ENCODE measurements around the gene AGPAT2. TPM values are rescaled to one million over a fixed set of nuclear protein-coding genes. Genes with fewer than 3 reads are reported as not detected.
A peak's percentile ranks its signal among the peaks of the same experiment; 100 is the strongest.

The AGPAT2 gene
- total RNA-seq, 1 donor from 2014 or later = 49.9 TPM

DNA sequence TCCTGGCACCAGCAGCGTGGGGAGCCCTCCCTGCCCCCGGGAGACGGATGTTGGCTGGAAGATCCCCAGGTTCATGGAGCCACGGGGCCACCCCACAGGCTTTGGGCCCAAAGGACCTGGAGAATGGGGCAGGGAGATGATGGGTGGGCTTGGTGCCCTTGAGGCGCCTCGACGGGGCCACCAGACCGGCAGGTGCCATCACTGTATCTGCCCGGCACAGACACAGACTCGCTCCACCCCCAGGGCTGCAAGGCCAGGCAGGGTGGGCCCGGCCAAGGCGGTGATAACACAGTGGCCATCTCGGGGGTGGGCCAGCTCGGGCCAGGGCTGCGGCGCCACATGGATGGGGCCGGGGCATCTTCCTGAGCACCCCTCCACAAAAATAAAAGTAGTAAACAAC, 59.6 kb downstream of the AGPAT2 start:
- no peak for DNase-seq (ENCODE audit: low read depth, low spot score)

DNA sequence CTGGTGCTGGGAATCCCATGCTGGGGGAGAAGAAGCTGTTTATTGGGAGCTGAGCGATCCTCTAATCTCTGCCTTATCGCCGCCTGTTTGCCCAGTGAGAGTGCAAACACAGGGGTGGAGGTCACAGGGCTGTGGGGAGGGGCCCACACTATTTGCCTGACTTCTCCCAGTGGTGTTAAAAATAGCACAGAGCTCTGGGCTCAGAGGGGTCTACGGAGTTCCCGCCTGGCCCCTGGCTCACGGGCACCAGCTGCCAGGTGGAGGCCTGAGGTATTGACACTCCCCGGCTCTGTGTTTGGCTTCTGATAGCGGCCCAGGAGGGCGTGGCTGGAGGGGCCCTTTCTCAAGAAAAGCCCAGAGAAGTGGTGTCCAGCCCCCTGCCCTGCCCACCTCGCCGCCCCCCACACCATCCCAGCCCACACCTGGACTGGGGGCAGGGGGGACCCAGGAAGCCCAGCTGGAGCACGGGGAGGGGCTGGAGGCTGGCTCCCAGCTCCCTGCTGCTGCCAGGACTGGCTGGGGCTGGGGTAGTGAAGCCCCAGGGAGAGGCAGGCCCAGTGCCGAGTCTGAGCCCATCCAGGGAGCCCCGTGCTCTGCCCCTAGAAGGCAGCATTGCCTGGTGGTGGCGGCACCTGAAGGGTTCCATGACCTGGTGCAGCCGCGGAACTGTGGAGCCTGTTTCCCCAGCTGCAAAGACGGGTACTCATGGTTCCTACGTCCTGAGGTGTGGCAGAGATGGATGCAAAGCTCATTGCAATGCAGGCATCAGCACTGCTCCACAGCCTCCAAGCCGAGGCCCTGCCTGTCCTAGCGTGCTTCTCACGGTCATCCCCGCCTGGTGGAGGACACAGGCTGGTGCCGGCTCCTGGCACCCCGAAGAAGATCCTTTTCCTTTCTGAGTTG, 60.3 kb downstream of the AGPAT2 start:
- DNase-seq (ENCODE audit: low read depth, low spot score) = no peak

DNA sequence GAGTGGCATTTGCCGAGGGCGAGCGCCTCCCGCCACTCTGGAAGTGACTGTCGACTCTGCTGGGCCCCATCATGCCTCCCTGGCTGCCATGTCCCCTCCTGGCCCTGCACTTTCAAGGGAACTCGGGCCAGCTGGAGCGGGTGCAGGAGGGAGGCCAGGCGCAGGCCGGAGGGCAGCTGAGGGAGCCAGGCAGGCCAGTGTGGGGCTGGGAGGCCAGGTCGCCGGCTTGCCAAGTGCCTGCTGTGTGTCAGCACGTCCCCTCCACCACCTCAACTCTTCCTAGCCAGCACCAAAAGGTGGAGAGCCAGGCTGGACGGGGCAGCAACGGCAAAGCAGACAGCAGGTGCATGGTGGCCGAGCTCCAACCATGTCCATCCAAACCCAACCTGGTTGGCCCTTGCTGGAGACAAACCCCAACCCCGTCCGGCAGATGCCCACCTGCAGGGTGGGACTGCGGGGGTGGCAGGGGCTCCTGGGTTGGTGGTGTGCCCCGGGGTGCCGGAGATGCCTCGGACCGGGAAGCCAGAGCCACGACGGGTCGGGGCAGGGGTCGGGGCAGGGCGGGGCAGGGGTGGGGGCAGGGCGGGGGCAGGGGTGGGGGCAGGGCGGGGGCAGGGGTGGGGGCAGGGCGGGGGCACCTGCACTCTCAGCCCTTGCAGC, 61.1 kb downstream of the AGPAT2 start:
- DNase-seq (ENCODE audit: low read depth, low spot score) = no peak

DNA sequence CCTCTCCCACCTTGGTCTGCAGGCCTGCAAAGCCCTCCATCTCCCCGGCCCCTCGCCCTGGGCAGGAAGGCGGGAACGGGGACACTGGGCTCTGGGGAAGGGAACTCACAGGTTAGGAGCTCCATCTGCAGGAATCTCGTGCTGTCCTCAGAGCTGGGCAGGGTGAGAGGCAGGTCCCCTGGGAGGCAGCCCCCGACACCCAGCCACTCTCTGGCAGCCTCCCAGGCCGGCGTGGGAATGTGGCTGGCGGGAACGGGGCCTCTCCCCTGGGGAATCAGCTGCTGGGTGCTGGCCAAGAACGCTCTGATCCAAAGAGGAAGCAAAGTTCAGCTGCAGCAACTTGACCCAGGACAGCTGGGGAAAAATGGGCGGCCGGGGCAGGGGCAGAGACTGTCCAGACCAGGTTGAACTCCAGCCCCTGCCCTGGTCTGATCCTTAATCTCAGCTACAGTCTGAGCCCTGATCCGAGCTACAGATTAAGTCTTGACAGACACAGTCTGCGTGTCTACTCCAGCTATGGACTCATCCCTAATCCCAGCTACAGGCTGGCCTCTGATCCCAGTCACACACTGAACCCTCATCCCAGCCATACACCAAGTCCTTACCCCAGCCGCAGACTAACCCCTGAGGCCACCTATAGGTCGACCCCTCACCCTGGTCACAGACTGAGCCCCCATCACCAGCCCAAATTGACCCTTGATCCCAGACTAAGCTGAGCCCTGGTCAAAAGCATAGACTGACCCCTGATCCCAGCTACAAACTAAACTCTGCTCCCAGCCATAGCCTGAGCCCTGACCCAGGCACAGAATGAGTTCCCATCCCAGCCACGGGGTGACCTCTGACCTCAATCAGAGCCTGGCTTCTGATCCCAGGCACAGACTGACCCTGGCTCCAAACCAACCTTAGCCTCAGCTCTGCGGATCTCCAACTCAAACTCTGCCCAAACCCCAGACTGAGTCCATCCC, 61.9 kb downstream of the AGPAT2 start:
- peak; percentile 60 for DNase-seq (ENCODE audit: low read depth, low spot score)

DNA sequence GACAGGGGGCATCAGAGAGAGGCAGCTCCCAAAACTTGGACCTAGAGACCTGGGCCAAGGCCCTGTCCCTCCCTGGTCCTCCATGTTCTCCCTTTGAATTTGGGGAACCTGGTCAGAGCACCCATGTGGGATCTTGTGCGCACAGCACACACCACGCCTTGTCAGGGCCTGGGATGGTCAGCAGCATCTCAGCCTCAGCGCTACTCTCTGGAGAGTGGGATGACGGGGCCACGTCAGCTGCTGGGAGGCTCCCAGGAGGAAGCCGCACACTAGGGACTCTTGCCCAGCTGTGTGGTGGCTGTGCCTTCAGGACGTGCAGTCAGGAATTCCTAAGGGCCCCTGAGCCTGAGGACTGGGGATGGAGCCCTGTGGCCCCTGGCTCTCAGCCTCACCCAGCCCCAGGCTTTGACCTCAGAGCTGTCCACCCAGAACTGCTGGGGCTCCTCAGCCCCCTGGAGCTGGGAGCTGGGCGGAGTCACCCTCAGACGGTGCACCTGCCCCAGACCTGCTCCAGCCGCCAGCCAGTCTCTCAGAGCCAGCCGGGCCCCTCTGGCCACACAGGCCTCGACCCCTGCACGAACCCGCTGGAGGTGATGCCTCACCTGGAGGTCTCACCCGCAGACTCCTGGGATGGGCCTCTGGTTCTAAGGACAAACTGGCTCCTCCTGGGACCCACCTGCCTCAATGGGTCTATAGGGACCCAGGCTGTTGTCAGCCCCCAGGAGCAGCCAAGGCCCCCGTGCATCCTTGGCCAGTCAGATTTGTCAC, 62.9 kb downstream of the AGPAT2 start:
- DNase-seq (ENCODE audit: low read depth, low spot score) = no peak

DNA sequence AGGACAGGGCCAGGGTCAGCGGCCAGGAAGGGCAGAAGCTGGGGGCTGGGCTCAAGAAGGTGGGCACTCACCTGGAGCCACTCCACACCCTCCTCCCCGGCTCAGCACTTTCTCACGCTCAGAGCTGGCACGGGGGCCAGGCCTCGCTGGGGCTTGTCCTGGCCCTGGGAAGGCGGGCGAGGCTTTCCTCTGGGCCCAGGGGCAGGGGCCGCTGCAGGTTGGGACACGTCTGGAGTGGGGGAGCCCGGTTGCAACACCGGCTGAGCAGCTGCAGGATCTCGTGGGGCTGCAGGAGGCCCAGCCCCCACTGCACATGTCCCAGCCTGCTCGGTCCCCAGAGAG, 63.4 kb downstream of the AGPAT2 start:
- no peak for DNase-seq (ENCODE audit: low read depth, low spot score)

Other genes with a start within 250 kb of the AGPAT2 start
- 5.8 and 8.7 TPM in 2 replicates for gene INPP5E, start 247.6 kb downstream of the AGPAT2 start, total RNA-seq
- 18.8 and 19.9 TPM in 2 replicates for gene SEC16A, start 204.4 kb downstream of the AGPAT2 start, total RNA-seq
- 70.7 and 92.1 TPM in 2 replicates for gene NOTCH1, start 141.4 kb downstream of the AGPAT2 start, total RNA-seq
- 450 and 500 TPM in 2 replicates for gene EGFL7, start 24.5 kb downstream of the AGPAT2 start, total RNA-seq
- 152 and 177 TPM in 2 replicates for gene DIPK1B, start 25.1 kb upstream of the AGPAT2 start, total RNA-seq
- under 0.01 TPM in 1 of 2 replicates, not detected in the other for gene LCN10, start 55.5 kb upstream of the AGPAT2 start, total RNA-seq
- not detected in 2 replicates for gene LCN6, start 61.1 kb upstream of the AGPAT2 start, total RNA-seq
- not detected in 2 replicates for gene LCN8, start 70.8 kb upstream of the AGPAT2 start, total RNA-seq
- gene LCN15, start 77.1 kb upstream of the AGPAT2 start, total RNA-seq = not detected in 2 replicates
- gene TMEM141, start 103.9 kb upstream of the AGPAT2 start, total RNA-seq = 47.5 and 73.2 TPM in 2 replicates
- gene CCDC183, start 108.9 kb upstream of the AGPAT2 start, total RNA-seq = 0.18 and 0.26 TPM in 2 replicates
- gene RABL6, start 120.5 kb upstream of the AGPAT2 start, total RNA-seq = 85.5 and 96.1 TPM in 2 replicates
- 0.66 and 0.78 TPM in 2 replicates for gene AJM1, start 155.0 kb upstream of the AGPAT2 start, total RNA-seq
- gene PHPT1, start 162.0 kb upstream of the AGPAT2 start, total RNA-seq = 150 and 171 TPM in 2 replicates
- gene MAMDC4, start 164.9 kb upstream of the AGPAT2 start, total RNA-seq = 0.86 and 2.1 TPM in 2 replicates
- gene EDF1, start 178.9 kb upstream of the AGPAT2 start, total RNA-seq = 279 and 309 TPM in 2 replicates
- gene TRAF2, start 199.1 kb upstream of the AGPAT2 start, total RNA-seq = 12.7 and 23.9 TPM in 2 replicates

All from pulmonary artery endothelial cell (primary cell).